Keratinocyte (primary cell): ENCODE measurements around the gene NBPF1. TPM values are rescaled to one million over a fixed set of nuclear protein-coding genes. Genes with fewer than 3 reads are reported as not detected.
"Not testable (repeated sequence)": the region's sequence is repeated elsewhere in the genome, so short reads cannot be mapped to it uniquely, and the experiment has no call there.

Source experiments
- DNase-seq: peaks from one replicate; pipeline ENCODE4 v3.0.0-alpha.2; 2011; ENCODE audit warnings: low read depth, missing footprints, low spot score
- FAIRE-seq: peaks from 2 replicates; lab custom pipeline; 2011; peaks lifted over from hg19 to GRCh38; lab: Jason Lieb, UNC
- H2AFZ ChIP-seq: 2 replicates; pipeline ENCODE4 v1.6.0; 2012; ENCODE audit warnings: low read length, control low read depth, inconsistent platforms; ENCODE audit not compliant: control insufficient read depth
- H3K27ac ChIP-seq: 2 replicates; pipeline ENCODE4 v1.5.1; 2011; ENCODE audit warnings: low read length; ENCODE audit not compliant: control insufficient read depth, insufficient read depth
- H3K27me3 ChIP-seq: 3 replicates; pipeline ENCODE4 v1.6.0; 2011; ENCODE audit warnings: low read length; ENCODE audit not compliant: control insufficient read depth, insufficient read depth; ENCODE audit errors: extremely low read depth
- H3K36me3 ChIP-seq, 2 experiments: 2 replicates in 1 of 2; 3 replicates in 1 of 2; pipeline ENCODE4 v1.5.1; 2011; ENCODE audit warnings: low read length in 2 of 2, mild to moderate bottlenecking in 1 of 2; ENCODE audit not compliant: control insufficient read depth in 2 of 2, insufficient read depth in 2 of 2; ENCODE audit errors: extremely low read depth in 1 of 2
- H3K4me1 ChIP-seq: 3 replicates; pipeline ENCODE4 v1.5.1; 2011; ENCODE audit warnings: low read length; ENCODE audit not compliant: control insufficient read depth, insufficient read depth; ENCODE audit errors: extremely low read depth
- H3K4me2 ChIP-seq: 3 replicates; pipeline ENCODE4 v1.6.0; 2011; ENCODE audit warnings: low read depth, low read length; ENCODE audit not compliant: control insufficient read depth, insufficient read depth; ENCODE audit errors: extremely low read depth
- H3K4me3 ChIP-seq, 3 experiments: fragments of 200-600 bp in 1 of 3; sonication (generic) in 1 of 3; 2 replicates in 2 of 3; 3 replicates in 1 of 3; pipeline ENCODE4 v1.5.1; 2011 to 2016; ENCODE audit warnings: low read length in 3 of 3, mild to moderate bottlenecking in 3 of 3, control low read depth in 2 of 3, inconsistent platforms in 1 of 3, low read depth in 1 of 3, mixed read lengths in 1 of 3, mixed run types in 1 of 3, moderate library complexity in 1 of 3; ENCODE audit not compliant: control insufficient read depth in 2 of 3, insufficient read depth in 2 of 3; ENCODE audit errors: extremely low read depth in 1 of 3
- H3K79me2 ChIP-seq: 2 replicates; pipeline ENCODE4 v1.6.0; 2012; ENCODE audit warnings: low read length; ENCODE audit not compliant: control insufficient read depth, insufficient read depth
- H3K9ac ChIP-seq: 3 replicates; pipeline ENCODE4 v1.6.0; 2011; ENCODE audit warnings: low read length; ENCODE audit not compliant: control insufficient read depth, insufficient read depth; ENCODE audit errors: extremely low read depth
- H3K9me1 ChIP-seq: 3 replicates; pipeline ENCODE4 v1.6.0; 2011; ENCODE audit warnings: low read length; ENCODE audit not compliant: control insufficient read depth, insufficient read depth; ENCODE audit errors: extremely low read depth
- H3K9me3 ChIP-seq: 2 replicates; pipeline ENCODE4 v1.5.1; 2012; ENCODE audit warnings: low read depth, low read length; ENCODE audit not compliant: control insufficient read depth
- H4K20me1 ChIP-seq: 3 replicates; pipeline ENCODE4 v1.6.0; 2011; ENCODE audit warnings: low read length; ENCODE audit not compliant: control insufficient read depth, insufficient read depth; ENCODE audit errors: extremely low read depth
- dilution Hi-C: fragments of 300-500 bp; cut with MboI; formaldehyde crosslinking; loops from one replicate; pipeline ENCODE4 v1.7.0; 2020; ENCODE audit warnings: low sequenced_read_pairs; ENCODE audit not compliant: extremely low pct_ligation_motif_present
- polyA plus RNA-seq, 5 experiments: library from polyadenylated mRNA; depleted of rRNA in 3 of 5; stranded (reverse) in 3 of 5; stranded (forward) in 1 of 5; unstranded in 1 of 5; fragments of >200 nt; gene quantifications; 1 replicate in 1 of 5; 2 replicates in 3 of 5; 3 replicates in 1 of 5; pipeline versions ENCODE4 v1.2.1 to v1.2.3, GENCODE V29; 2011 to 2012; ENCODE audit warnings: missing spikeins in 2 of 5, low read depth in 1 of 5, low replicate concordance in 1 of 5

The NBPF1 gene
- polyA plus RNA-seq, 1 donor (not counting 4 experiments of a cell fraction or from before 2014, with no cell fraction given): 16.4 TPM

- peak overlapping the region; percentile 89 for H3K4me2 ChIP-seq
- H3K9me1 ChIP-seq, H3K36me3 ChIP-seq, H3K27ac ChIP-seq, H4K20me1 ChIP-seq, dilution Hi-C loops, H3K9me3 ChIP-seq, H2AFZ ChIP-seq, FAIRE-seq, DNase-seq, H3K27me3 ChIP-seq: not testable (repeated sequence)
- H3K9ac ChIP-seq: peak overlapping the region; percentile 4
- H3K4me1 ChIP-seq: peaks cover 20% of the 10 kb centered on the region
- H3K4me3 ChIP-seq: peak overlapping the region in 1 of 3 experiments; percentile 4
- H3K79me2 ChIP-seq: peaks cover 44% of the 10 kb centered on the region
Observed at GRCh38 chr1:16643001-16643411, 29.6 kb upstream of the NBPF1 start.

GRCh38 chr1:16642025-16642966 is 28.9 kb upstream of the NBPF1 start:
- peak overlapping the region; percentile 89 for H3K4me2 ChIP-seq
- H2AFZ ChIP-seq, H3K9ac ChIP-seq, H3K9me1 ChIP-seq, H3K27me3 ChIP-seq, H3K27ac ChIP-seq, H4K20me1 ChIP-seq, FAIRE-seq, H3K36me3 ChIP-seq, DNase-seq, dilution Hi-C loops, H3K4me3 ChIP-seq, H3K9me3 ChIP-seq: not testable (repeated sequence)
- peaks cover 20% of the 10 kb centered on the region for H3K4me1 ChIP-seq
- H3K79me2 ChIP-seq: peaks cover 44% of the 10 kb centered on the region

GRCh38 chr1:16641159-16641975 is 28.0 kb upstream of the NBPF1 start:
- H3K27ac ChIP-seq, DNase-seq, H2AFZ ChIP-seq, H3K4me2 ChIP-seq, H3K9me3 ChIP-seq, H3K4me3 ChIP-seq, H3K9me1 ChIP-seq, FAIRE-seq, H3K27me3 ChIP-seq, H3K36me3 ChIP-seq, H3K9ac ChIP-seq, H4K20me1 ChIP-seq, dilution Hi-C loops: not testable (repeated sequence)
- Histone ChIP-seq H3K4me1 (peaks cover 20% of the 10 kb centered on the region), H3K79me2 (peaks cover 44% of the 10 kb centered on the region)

- not testable (repeated sequence) for H3K9ac ChIP-seq
Observed at GRCh38 chr1:16639091-16640031, 26.0 kb upstream of the NBPF1 start.

More at GRCh38 chr1:16639091-16640031, 26.0 kb upstream of the NBPF1 start:
- Histone ChIP-seq H3K79me2 (peaks cover 41% of the 10 kb centered on the region), H3K4me1 (peaks cover 12% of the 10 kb centered on the region)
- H3K9me1 ChIP-seq, dilution Hi-C loops, DNase-seq, H4K20me1 ChIP-seq, FAIRE-seq, H3K27me3 ChIP-seq, H3K27ac ChIP-seq, H3K4me2 ChIP-seq, H3K36me3 ChIP-seq, H3K4me3 ChIP-seq, H2AFZ ChIP-seq, H3K9me3 ChIP-seq: not testable (repeated sequence)
